T-helper 17 cell (primary cell): ENCODE data around the gene TLE1. TPM values are rescaled to one million over a fixed set of nuclear protein-coding genes. Genes with fewer than 3 reads are reported as not detected.
"Not testable (repeated sequence)": the region's sequence is repeated elsewhere in the genome, so short reads cannot be mapped to it uniquely, and the experiment has no call there.

Source experiments
- ATAC-seq: fragments of 150-1000 bp; cut with Tn5 transposase; 2 replicates; pipeline ENCODE4 v1.10.0; 2021; ENCODE audit warnings: mild to moderate bottlenecking, moderate library complexity
- DNase-seq, 3 donors: peaks; one replicate each; pipeline versions ENCODE4 v3.0.0 to v3.0.0-alpha.2; 2020 to 2021
- H3K9me3 ChIP-seq: one replicate; pipeline ENCODE4 v1.7.0; 2013; ENCODE audit warnings: low read length, mild to moderate bottlenecking; ENCODE audit not compliant: control insufficient read depth, poor library complexity, severe bottlenecking
- H3K27ac Mint-ChIP-seq: one replicate; pipeline ENCODE4 v1.8.0; 2022; ENCODE audit warnings: mild to moderate bottlenecking, moderate library complexity, mixed read lengths
- H3K27me3 Mint-ChIP-seq: one replicate; pipeline ENCODE4 v1.8.0; 2022; ENCODE audit warnings: mixed read lengths
- H3K36me3 Mint-ChIP-seq: one replicate; pipeline ENCODE4 v1.8.0; 2022; ENCODE audit warnings: low read depth, mixed read lengths
- H3K4me1 Mint-ChIP-seq: one replicate; pipeline ENCODE4 v1.8.0; 2022; ENCODE audit warnings: mild to moderate bottlenecking, mixed read lengths
- H3K4me3 Mint-ChIP-seq: one replicate; pipeline ENCODE4 v1.8.0; 2022; ENCODE audit warnings: mild to moderate bottlenecking, moderate library complexity, mixed read lengths
- total RNA-seq, 4 donors: library from RNA in 2 of 4; stranded (reverse) in 2 of 4; gene quantifications; one replicate each; pipeline ENCODE4 v1.2.3 and lab custom pipeline; 2022 to 2026

TLE1 gene
- total RNA-seq, 2 donors from 2014 or later = 2.2 to 3.4 TPM

DNA sequence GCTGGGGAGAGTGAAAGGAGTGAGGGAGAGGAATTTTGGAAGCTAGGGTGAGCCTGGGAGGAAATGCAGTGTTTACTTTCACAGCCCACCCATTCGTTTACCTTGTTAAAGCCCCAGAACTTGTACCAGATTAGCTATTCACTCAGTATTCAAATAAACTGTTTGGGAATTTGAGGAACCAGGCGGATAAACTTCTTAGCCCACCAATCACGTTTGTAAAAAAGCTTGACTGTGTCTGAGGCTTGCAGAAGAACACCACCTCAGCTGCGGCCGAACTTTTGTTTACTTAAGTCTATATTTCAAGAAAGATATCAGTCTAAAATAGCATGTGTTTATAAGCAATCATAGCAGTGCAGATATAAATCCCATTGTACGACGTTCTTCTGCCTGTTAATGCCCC, 5.2 kb upstream of the TLE1 start:
- H3K4me1 Mint-ChIP-seq = peaks cover 3% of the 10 kb centered on the region
- H3K4me3 Mint-ChIP-seq = no peak overlapping the region
- ATAC-seq (no peak), DNase-seq (no peak)
- no peaks in the 10 kb centered on the region for H3K9me3 ChIP-seq
- peaks cover 11% of the 10 kb centered on the region for H3K27me3 Mint-ChIP-seq
- no peaks in the 10 kb centered on the region for H3K36me3 Mint-ChIP-seq
- no peak overlapping the region for H3K27ac Mint-ChIP-seq

DNA sequence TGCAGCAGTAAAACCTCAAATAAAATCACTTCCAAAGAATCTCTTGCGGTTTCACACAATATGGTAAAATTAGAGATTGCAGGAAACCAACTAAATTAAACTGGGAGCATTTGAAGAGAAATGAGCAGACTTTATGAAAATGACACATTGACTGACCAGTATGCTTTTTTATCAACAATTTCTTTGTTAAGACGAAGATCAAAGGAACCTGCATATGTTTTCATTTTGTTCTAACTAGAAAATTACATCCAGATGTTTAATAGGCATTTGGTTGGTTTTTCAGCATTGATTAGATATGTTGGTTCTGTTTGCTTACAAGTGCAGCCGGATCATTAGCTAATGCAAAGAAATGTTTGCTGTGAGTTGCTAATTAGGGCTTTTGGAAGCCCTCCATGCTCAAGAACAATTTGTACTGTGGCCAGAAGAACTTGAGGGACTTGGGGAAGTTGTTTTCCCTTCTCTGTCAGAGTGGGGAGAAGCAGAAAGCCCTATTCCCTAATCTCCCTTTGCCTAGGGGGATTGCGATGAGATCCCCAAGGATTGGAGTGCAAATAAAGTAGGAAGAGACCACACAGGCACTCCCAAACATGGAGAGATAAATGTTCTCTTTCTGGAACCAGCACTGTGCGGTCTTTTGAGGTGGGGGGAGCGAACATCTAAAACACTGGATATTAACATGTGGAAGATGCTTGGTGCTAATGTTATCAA, 4.5 kb upstream of the TLE1 start:
- DNase-seq (no peak), ATAC-seq (no peak)
- Mint-ChIP-seq H3K36me3 (no peaks in the 10 kb centered on the region), H3K27me3 (peaks cover 11% of the 10 kb centered on the region), H3K27ac (no peak overlapping the region), H3K4me3 (no peak overlapping the region), H3K4me1 (peaks cover 3% of the 10 kb centered on the region)
- no peaks in the 10 kb centered on the region for H3K9me3 ChIP-seq

DNA sequence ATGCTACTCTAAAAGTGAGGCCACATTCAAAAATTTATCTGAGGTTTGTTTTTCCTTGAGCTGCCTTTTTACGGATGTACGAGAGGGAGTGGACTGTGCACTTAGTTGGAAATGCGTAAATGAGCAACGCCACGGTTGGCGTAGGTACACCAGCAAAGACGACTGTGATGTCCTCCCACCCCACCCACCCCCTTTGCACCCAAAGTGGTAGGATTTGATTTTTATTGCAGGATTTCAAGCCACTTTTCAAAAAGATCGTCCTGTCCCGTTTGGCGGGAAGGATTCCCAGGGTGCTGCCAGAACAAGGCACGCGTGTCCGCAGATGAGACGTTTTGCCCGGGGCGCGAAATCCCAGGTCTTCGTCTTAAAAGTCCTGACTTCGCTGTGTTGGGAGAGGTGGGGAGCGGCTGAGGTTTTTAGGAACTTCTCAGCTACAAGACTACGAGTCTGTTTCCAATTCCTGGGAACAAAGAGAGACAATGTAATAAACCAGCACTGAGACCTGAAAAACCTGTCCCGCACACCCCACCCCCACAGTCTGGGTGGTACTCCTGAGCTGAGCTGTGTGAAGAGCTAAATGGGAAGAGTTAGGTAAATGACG, 1.0 kb upstream of the TLE1 start:
- no peak for DNase-seq
- H3K27ac Mint-ChIP-seq = peak overlapping the region; percentile 81
- H3K36me3 Mint-ChIP-seq = no peaks in the 10 kb centered on the region

DNA sequence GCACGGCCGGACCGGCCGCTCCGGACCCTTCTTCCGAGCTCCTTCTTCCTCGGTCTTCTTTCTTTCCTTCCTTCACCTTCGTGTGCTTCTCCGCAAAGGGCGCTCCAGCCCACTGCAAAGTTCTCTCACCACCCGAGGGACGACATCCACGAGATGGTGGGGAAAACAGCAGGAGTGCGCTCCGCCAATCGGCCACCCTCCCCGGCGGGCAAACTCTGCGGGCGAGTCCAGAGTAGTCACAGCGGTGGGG, 329 bp downstream of the TLE1 start:
- ATAC-seq = peak; percentile 10
- not testable (repeated sequence) for H3K27ac Mint-ChIP-seq, DNase-seq, H3K36me3 Mint-ChIP-seq, H3K27me3 Mint-ChIP-seq, H3K9me3 ChIP-seq
- peaks cover 12% of the 10 kb centered on the region for H3K4me1 Mint-ChIP-seq
- H3K4me3 Mint-ChIP-seq = peak overlapping the region; percentile 88

More for the DNA sequence above, 1.0 kb upstream of the TLE1 start:
- Mint-ChIP-seq H3K27me3 (peaks cover 11% of the 10 kb centered on the region), H3K4me1 (peaks cover 12% of the 10 kb centered on the region), H3K4me3 (peak overlapping the region; percentile 88)
- H3K9me3 ChIP-seq = no peaks in the 10 kb centered on the region
- ATAC-seq = no peak

DNA sequence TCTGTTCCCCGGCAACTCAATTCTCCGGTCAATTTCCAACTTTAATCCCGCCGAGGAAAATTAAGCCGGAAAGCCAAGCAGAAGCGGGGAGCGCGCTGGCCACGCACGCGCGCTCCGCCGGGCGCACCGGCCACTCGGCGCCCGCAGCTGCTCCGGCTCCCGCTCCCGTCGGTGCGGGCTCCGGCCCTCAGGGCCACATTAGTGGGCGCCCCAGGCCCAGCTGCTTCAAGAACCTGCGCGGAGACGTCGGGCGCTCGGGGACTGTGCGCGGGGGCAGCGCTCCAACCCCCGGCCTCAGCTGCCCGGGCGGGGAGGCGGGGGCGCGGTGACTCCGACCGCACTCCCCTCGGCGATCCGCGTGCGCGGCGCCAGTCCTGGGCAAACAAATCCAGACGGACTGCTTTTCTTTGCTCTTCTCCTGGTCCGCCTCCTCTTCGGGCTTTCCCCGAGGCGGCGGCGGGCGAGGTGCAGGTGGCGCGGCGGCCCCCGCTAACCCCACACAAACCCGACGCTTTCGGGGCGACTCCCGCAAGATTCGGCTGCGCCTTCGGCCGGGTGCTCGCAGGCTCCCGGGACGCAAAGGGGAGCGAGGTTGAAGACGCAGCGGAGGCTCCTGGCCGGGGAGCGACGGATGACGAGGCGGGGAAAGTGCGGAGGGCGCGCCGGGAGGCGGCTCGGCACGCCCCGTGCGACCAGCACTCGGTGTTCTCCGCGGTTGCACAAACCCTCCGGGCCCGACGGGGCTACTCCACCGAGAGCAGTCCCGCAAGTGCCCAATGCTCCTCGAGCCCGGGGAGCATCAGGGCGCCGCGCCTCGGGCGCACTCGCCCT, 870 bp downstream of the TLE1 start:
- peaks cover 12% of the 10 kb centered on the region for H3K4me1 Mint-ChIP-seq
- peak overlapping the region; percentile 88 for H3K4me3 Mint-ChIP-seq
- peak in 1 of 3 donors; percentile 5 for DNase-seq
- H3K27me3 Mint-ChIP-seq, H3K36me3 Mint-ChIP-seq, H3K27ac Mint-ChIP-seq, H3K9me3 ChIP-seq: not testable (repeated sequence)
- peak; percentile 27 for ATAC-seq

DNA sequence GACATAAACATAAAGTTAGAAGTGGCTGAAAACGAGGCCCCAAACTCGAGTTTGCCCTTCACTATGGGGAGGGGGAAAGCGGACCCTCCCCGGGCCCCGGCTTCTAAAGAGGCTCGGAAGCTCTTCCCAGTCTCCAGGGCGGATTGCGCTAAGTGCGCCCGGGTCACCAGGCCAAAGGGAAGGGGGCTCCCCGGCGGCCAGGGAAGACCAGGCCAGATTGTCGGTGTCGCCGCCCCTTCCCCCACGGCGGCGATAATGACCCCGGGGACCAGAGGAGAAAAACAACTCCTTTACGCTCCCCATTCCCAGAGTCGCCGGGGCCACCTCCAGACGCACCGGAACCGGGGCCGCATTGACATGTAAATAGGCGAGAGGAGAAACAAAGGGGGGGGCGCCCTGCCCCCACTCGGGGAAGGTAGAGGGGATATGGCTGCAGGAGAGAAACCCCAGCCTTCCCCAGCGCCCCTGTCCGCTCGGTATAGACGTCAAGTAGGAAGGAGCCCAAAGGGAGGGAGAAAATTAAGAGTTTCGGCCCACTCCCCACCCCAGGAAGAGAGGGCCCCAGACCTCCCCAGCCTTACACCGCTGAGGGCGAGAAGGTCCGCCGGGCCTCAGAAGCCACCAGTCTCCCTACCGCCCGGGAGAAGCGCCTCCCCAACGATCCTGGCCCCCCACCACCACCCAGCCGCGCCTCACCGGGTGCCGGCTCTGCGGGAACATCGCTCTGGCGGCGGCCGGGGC, 1.7 kb downstream of the TLE1 start:
- ATAC-seq = no peak
- Mint-ChIP-seq H3K36me3 (no peaks in the 10 kb centered on the region), H3K4me3 (no peak overlapping the region), H3K27ac (no peak overlapping the region), H3K27me3 (peaks cover 7% of the 10 kb centered on the region), H3K4me1 (peaks cover 15% of the 10 kb centered on the region)
- no peak for DNase-seq
- no peaks in the 10 kb centered on the region for H3K9me3 ChIP-seq

DNA sequence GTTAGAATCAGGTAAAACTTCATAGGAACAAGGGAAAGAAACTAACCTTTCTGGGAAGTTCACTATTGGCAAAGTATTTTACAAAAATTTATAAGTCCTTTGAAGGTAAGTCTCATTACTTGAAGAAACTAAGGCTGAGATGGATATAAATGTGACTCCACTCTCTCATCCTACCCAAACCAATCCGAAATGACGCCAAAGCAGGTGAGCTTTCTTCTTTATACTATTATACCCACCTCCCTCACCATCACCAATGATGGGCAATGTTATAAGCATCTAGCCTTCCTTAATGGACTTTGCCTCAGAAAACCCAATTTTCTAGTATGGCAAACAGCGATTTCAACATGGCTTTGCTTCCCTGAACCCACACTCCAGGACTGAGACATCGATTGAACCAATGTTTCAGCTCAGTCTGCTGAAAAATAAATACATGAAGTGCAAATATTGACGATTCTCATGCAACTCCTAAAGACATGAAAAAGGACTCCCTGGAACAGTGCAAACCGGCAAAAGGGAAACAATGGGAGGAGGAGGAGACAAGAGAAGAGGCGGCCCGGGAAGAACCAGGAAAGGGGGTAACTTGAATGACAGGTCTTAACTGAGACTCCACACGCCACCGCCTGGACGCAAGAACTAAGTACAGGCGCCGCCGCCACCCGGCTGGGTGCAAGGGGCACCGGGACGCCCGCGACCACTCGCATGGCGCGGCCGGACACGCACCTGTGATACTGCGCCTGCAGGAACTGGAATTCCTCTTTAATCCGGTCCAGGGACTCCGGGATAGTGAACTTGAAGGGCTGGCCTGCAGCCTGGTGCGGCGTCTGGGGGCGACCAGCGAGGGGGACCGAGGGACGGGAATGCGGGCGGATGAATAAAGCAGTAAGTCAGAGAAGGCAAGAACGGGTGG, 2.5 kb downstream of the TLE1 start:
- no peak for DNase-seq
- Mint-ChIP-seq H3K4me1 (peaks cover 20% of the 10 kb centered on the region), H3K27me3 (peaks cover 12% of the 10 kb centered on the region), H3K27ac (no peak overlapping the region), H3K36me3 (no peaks in the 10 kb centered on the region), H3K4me3 (no peak overlapping the region)
- H3K9me3 ChIP-seq = no peaks in the 10 kb centered on the region
- no peak for ATAC-seq

DNA sequence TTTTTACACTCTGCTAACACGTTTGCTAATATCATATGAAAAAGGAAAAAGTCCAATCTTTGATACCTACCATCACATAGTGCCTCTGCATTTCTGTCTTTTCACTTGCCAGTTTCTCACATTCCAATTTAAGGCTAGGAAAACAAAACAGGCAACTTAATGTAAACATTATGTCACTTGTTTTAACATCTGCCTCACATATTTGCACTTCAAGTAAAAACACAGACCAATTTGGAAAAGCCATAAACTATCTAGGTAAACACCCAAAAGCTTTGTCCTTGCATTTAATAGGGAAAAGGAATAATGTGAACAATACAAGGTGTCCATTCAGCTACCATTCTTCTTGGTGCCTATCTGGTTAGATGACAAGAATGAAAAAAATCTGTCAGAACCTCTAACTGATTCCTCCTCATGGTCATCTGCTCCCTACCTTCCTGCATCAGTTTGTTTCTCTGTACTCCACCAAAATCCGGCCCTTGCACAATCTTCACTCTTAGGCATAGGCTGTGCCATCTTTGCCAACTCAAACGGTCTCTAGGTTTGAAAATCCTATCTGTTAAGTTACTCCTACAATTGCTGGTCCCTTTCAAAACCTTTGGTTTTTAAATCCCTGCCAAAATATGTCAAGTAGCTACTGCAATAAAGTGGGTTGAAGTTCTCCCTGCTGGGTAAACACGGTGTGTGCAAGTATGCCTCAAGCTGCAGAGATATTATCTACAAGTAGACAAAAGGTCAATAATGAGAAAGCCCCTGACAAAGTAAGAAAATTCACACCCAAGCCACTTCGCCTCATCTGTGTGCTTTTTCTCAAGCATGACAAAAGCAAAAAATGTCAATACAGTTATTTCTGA, 3.4 kb downstream of the TLE1 start:
- no peak overlapping the region for H3K4me3 Mint-ChIP-seq
- ATAC-seq (no peak), DNase-seq (no peak)
- no peaks in the 10 kb centered on the region for H3K9me3 ChIP-seq
- H3K4me1 Mint-ChIP-seq = peaks cover 20% of the 10 kb centered on the region
- no peak overlapping the region for H3K27ac Mint-ChIP-seq
- peaks cover 18% of the 10 kb centered on the region for H3K27me3 Mint-ChIP-seq
- H3K36me3 Mint-ChIP-seq = no peaks in the 10 kb centered on the region

DNA sequence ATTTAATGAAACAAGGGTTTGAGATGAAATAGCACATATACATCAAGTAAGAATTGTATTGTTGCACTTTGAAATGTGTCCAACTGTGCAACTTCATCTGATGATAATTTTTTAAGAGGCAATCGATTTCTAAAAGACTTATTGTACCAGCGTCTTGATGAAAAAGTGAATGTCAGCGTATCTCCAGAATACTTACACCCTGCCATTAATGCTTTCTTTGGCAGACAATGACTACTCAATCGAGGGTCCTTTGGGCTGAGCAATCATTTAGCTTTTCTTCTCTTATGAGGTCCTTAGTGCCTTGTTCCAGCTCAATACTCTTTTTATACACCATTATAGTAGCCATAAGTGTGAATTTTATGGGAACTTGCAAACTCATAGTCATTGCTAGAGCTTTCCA, 4.7 kb downstream of the TLE1 start:
- H3K4me3 Mint-ChIP-seq = no peak overlapping the region
- ATAC-seq (no peak), DNase-seq (no peak)
- no peaks in the 10 kb centered on the region for H3K9me3 ChIP-seq
- peaks cover 16% of the 10 kb centered on the region for H3K4me1 Mint-ChIP-seq
- H3K36me3 Mint-ChIP-seq = no peaks in the 10 kb centered on the region
- H3K27me3 Mint-ChIP-seq = peaks cover 20% of the 10 kb centered on the region
- H3K27ac Mint-ChIP-seq = no peak overlapping the region

DNA sequence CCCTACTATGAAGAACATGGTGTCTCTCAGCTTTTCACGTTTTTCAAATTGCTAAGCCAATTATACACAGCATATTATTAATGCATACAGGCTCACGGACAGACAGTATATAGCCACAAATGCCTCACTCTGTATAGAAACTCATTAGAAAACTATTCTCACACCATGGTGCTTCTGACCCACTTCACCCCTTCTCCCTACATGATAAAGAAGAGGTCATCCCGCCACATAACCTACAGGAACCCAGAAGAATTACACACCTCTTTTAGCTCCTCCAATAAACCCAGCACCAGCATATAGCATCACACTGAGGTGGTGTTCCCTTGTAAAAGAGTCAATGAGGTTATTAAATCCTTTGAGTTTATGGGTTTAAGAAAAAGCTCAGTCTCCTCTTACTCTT, 5.6 kb downstream of the TLE1 start:
- no peaks in the 10 kb centered on the region for H3K36me3 Mint-ChIP-seq
- peaks cover 16% of the 10 kb centered on the region for H3K4me1 Mint-ChIP-seq
- no peak overlapping the region for H3K4me3 Mint-ChIP-seq
- DNase-seq (no peak), ATAC-seq (no peak)
- no peaks in the 10 kb centered on the region for H3K9me3 ChIP-seq
- no peak overlapping the region for H3K27ac Mint-ChIP-seq
- H3K27me3 Mint-ChIP-seq = peaks cover 20% of the 10 kb centered on the region

DNA sequence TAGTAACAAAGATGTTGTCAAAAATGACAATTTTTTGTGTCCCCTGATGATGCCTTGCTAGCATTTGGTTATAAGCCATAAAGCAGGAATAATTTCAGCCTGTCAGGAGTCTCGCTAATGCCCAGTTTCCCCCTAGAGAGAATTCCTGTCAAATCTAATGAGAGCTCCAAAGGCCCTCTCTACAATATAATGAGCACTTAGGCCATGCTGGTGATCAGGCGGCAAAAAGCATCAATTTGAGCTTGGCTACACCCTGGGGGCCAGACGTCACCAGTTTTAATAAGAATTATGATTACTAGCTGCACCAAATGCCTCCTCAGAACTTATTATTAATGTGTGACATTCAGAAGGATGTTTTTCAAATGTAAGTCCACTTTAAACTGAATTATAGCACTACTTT, 6.1 kb downstream of the TLE1 start:
- Mint-ChIP-seq H3K27me3 (peaks cover 20% of the 10 kb centered on the region), H3K27ac (no peak overlapping the region), H3K4me1 (peaks cover 16% of the 10 kb centered on the region), H3K4me3 (no peak overlapping the region), H3K36me3 (no peaks in the 10 kb centered on the region)
- H3K9me3 ChIP-seq = no peaks in the 10 kb centered on the region
- DNase-seq (no peak), ATAC-seq (no peak)

DNA sequence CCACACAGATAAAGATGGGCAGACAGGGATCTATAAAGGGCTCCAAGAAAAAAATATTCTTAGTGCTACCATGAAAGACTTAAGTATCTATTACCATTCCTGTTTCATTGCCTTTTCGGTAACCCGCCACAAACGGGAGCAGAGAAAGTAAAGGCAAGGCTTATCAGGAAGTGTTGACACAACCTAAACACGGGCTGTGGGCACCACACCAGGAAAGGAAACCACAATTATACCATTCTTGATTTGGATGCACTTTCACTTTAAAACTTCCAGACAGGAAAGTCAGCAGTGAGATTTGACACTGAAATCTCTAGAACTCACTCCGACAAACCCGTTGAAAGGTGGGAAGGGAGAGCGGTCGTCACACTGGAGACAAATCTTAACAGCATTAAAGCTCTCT, 6.5 kb downstream of the TLE1 start:
- no peak for DNase-seq

More for the DNA sequence above, 6.5 kb downstream of the TLE1 start:
- H3K27ac Mint-ChIP-seq = no peak overlapping the region
- H3K36me3 Mint-ChIP-seq = no peaks in the 10 kb centered on the region
- peaks cover 16% of the 10 kb centered on the region for H3K4me1 Mint-ChIP-seq
- ATAC-seq = no peak
- H3K9me3 ChIP-seq = no peaks in the 10 kb centered on the region
- H3K4me3 Mint-ChIP-seq = no peak overlapping the region
- H3K27me3 Mint-ChIP-seq = peaks cover 20% of the 10 kb centered on the region
